K562 (cell line): ENCODE measurements around the gene RIPOR2. TPM values are rescaled to one million over a fixed set of nuclear protein-coding genes. Genes with fewer than 3 reads are reported as not detected.

Experiments
- FOXK1 ChIP-seq: sonication (generic); formaldehyde crosslinking; IDR thresholded peaks from 2 replicates; pipeline ENCODE4 v1.8.0; 2022; ENCODE audit warnings: missing genetic modification reagents, mild to moderate bottlenecking, borderline replicate concordance
- GABPB2 ChIP-seq: fragments of 250-450 bp; sonication (Bioruptor Pico); conservative IDR thresholded peaks from 2 replicates; pipeline ENCODE4 v1.5.1; 2021; ENCODE audit warnings: mild to moderate bottlenecking
- GATAD2B ChIP-seq: fragments of 450-650 bp; IDR thresholded peaks from 2 replicates; pipeline ENCODE4 v1.6.1; 2017; ENCODE audit warnings: mild to moderate bottlenecking, borderline replicate concordance
- HEY1 ChIP-seq: fragments of 250-450 bp; sonication (Bioruptor Pico); IDR thresholded peaks from 2 replicates; pipeline ENCODE4 v1.5.0; 2020; ENCODE audit warnings: mild to moderate bottlenecking, moderate library complexity, borderline replicate concordance
- HOXB6 ChIP-seq: fragments of 250-450 bp; sonication (Bioruptor Pico); IDR thresholded peaks from 2 replicates; pipeline ENCODE4 v1.5.1; 2022; ENCODE audit warnings: mild to moderate bottlenecking, borderline replicate concordance
- KLF16 ChIP-seq: IDR thresholded peaks from 2 replicates; pipeline ENCODE4 v1.6.1; 2016; ENCODE audit warnings: antibody characterized with exemption
- MCM7 ChIP-seq, 2 experiments: fragments of 450-650 bp; IDR thresholded peaks; 2 replicates each; pipeline ENCODE4 v1.6.1; 2016 to 2018
- MIER1 ChIP-seq: fragments of 450-650 bp; IDR thresholded peaks from 2 replicates; pipeline ENCODE4 v1.6.1; 2016; ENCODE audit warnings: antibody characterized with exemption, mild to moderate bottlenecking, low read depth
- MTA2 ChIP-seq: fragments of 450-650 bp; IDR thresholded peaks from 2 replicates; pipeline ENCODE4 v1.6.1; 2016; ENCODE audit warnings: low read depth
- NR2C2 ChIP-seq, 2 experiments: fragments of 200-800 bp in 1 of 2; sonication (Bioruptor generic) in 1 of 2; sonication (generic) in 1 of 2; formaldehyde crosslinking in 1 of 2; IDR thresholded peaks; 2 replicates each; pipeline versions ENCODE4 v1.6.1 to v1.8.0; 2016 to 2022; ENCODE audit warnings: mild to moderate bottlenecking in 1 of 2, missing compliant biosample characterization in 1 of 2, missing genetic modification characterization in 1 of 2, missing genetic modification reagents in 1 of 2
- PYGO2 ChIP-seq: fragments of 450-650 bp; IDR thresholded peaks from 2 replicates; pipeline ENCODE4 v1.6.1; 2016; ENCODE audit warnings: mild to moderate bottlenecking, missing genetic modification characterization, moderate library complexity, missing compliant biosample characterization
- SRF ChIP-seq, 2 experiments: fragments of 250-450, 450-650 bp in 1 of 2; sonication (Bioruptor Pico) in 1 of 2; sonication (generic) in 1 of 2; formaldehyde crosslinking; IDR thresholded peaks; 2 replicates each; pipeline versions ENCODE4 v1.5.0 to v1.5.1; 2020 to 2022; ENCODE audit warnings: mild to moderate bottlenecking in 1 of 2, missing genetic modification reagents in 1 of 2
- TRIM25 ChIP-seq: fragments of 450-650 bp; IDR thresholded peaks from 2 replicates; pipeline ENCODE4 v1.7.0; 2016; ENCODE audit warnings: borderline replicate concordance
- ZBTB9 ChIP-seq: fragments of 450-650 bp; formaldehyde crosslinking; IDR thresholded peaks from 2 replicates; pipeline ENCODE4 v1.4.0; 2020; ENCODE audit warnings: mild to moderate bottlenecking, moderate library complexity
- ZEB2 ChIP-seq: fragments of 450-650 bp; IDR thresholded peaks from 2 replicates; pipeline ENCODE4 v1.6.1; 2016
- polyA plus RNA-seq, 8 experiments: library from polyadenylated mRNA; depleted of rRNA in 4 of 8; stranded (reverse) in 5 of 8; unstranded in 3 of 8; fragments of >200 nt; fragmentation: Nextera tagmentation in 2 of 8; fragmentation: Illumina TruSeq in 1 of 8; extraction: Ambion mirVana in 2 of 8; extraction: Trizol in 1 of 8; gene quantifications; 2 replicates each; pipeline versions ENCODE4 v1.2.1 to v1.2.3, GENCODE V29; 2011 to 2014; ENCODE audit warnings: inconsistent platforms in 1 of 8, missing spikeins in 1 of 8
- total RNA-seq, 7 experiments: library from RNA; depleted of rRNA in 6 of 7; stranded (reverse); fragments of >200 nt in 6 of 7; fragmentation: Illumina TruSeq in 2 of 7; extraction: Trizol in 2 of 7; gene quantifications; 2 replicates each; pipeline versions ENCODE4 v1.2.1 to v1.2.3, GENCODE V29; 2011 to 2021; ENCODE audit warnings: low replicate concordance in 1 of 7
- TF ChIP-seq, protein P1 (sequence below), 2 experiments: fragments of 450-650 bp; IDR thresholded peaks; 2 replicates each; pipeline ENCODE4 v1.6.1; 2018; ENCODE audit warnings: mild to moderate bottlenecking in 2 of 2, low read depth in 1 of 2; ENCODE audit not compliant: partially characterized antibody in 2 of 2
- TF ChIP-seq, protein P2 (sequence below), 2 experiments: IDR thresholded peaks in 1 of 2; conservative IDR thresholded peaks in 1 of 2; 2 replicates each; pipeline ENCODE4 v1.6.1; 2016; ENCODE audit warnings: low read depth in 2 of 2, mild to moderate bottlenecking in 1 of 2, missing compliant biosample characterization in 1 of 2, missing genetic modification characterization in 1 of 2, moderate library complexity in 1 of 2

Gene RIPOR2
- total and polyA plus RNA-seq, 9 of the 15 experiments (the other 6 are each of a cell fraction or from before 2014, with no cell fraction given): 0.04 to 1.0 (median 0.47) TPM; not detected in 2

GRCh38 chr6:24775520-24776058 lies 160.2 kb downstream of the RIPOR2 start (continued):
- 0 out of 2 replicates have a peak, but pooled peaks have one; percentile 65 for TF ChIP-seq FOXK1 (CRISPR knock-in tag)
- no peak for TF ChIP-seq ZEB2
- TF ChIP-seq MTA2: no peak
- TF ChIP-seq, protein P1, sequence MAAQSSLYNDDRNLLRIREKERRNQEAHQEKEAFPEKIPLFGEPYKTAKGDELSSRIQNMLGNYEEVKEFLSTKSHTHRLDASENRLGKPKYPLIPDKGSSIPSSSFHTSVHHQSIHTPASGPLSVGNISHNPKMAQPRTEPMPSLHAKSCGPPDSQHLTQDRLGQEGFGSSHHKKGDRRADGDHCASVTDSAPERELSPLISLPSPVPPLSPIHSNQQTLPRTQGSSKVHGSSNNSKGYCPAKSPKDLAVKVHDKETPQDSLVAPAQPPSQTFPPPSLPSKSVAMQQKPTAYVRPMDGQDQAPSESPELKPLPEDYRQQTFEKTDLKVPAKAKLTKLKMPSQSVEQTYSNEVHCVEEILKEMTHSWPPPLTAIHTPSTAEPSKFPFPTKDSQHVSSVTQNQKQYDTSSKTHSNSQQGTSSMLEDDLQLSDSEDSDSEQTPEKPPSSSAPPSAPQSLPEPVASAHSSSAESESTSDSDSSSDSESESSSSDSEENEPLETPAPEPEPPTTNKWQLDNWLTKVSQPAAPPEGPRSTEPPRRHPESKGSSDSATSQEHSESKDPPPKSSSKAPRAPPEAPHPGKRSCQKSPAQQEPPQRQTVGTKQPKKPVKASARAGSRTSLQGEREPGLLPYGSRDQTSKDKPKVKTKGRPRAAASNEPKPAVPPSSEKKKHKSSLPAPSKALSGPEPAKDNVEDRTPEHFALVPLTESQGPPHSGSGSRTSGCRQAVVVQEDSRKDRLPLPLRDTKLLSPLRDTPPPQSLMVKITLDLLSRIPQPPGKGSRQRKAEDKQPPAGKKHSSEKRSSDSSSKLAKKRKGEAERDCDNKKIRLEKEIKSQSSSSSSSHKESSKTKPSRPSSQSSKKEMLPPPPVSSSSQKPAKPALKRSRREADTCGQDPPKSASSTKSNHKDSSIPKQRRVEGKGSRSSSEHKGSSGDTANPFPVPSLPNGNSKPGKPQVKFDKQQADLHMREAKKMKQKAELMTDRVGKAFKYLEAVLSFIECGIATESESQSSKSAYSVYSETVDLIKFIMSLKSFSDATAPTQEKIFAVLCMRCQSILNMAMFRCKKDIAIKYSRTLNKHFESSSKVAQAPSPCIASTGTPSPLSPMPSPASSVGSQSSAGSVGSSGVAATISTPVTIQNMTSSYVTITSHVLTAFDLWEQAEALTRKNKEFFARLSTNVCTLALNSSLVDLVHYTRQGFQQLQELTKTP (IDR thresholded peaks at IDR 0.05; ENCODE audit: low read depth in 1 of 2, partially characterized antibody in 2 of 2): no peak
- TF ChIP-seq MIER1: no peak
- TF ChIP-seq ZBTB9 (CRISPR knock-in tag): 0 out of 2 replicates have a peak, but pooled peaks have one; percentile 14
- TF ChIP-seq, protein P2, sequence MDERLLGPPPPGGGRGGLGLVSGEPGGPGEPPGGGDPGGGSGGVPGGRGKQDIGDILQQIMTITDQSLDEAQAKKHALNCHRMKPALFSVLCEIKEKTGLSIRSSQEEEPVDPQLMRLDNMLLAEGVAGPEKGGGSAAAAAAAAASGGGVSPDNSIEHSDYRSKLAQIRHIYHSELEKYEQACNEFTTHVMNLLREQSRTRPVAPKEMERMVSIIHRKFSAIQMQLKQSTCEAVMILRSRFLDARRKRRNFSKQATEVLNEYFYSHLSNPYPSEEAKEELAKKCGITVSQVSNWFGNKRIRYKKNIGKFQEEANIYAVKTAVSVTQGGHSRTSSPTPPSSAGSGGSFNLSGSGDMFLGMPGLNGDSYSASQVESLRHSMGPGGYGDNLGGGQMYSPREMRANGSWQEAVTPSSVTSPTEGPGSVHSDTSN (CRISPR knock-in tag; IDR thresholded peaks at IDR 0.05; ENCODE audit: low read depth): no peak
- TF ChIP-seq, protein P2 (tag; conservative IDR thresholded peaks at IDR 0.05; ENCODE audit: low read depth): no peak
- no peak for TF ChIP-seq HEY1 (CRISPR knock-in tag)
- TF ChIP-seq SRF (CRISPR knock-in tag; IDR thresholded peaks at IDR 0.05): no peak
- no peak for TF ChIP-seq PYGO2 (tag)
- no peak for TF ChIP-seq MCM7 (IDR thresholded peaks at IDR 0.05)
- TF ChIP-seq TRIM25: no peak
- no peak for TF ChIP-seq GABPB2 (CRISPR knock-in tag)
- TF ChIP-seq HOXB6: no peak
- TF ChIP-seq NR2C2 (CRISPR knock-in tag; IDR thresholded peaks at IDR 0.05): no peak
- TF ChIP-seq NR2C2 (tag; IDR thresholded peaks at IDR 0.05): no peak
- no peak for TF ChIP-seq GATAD2B
- no peak for TF ChIP-seq KLF16
